ENCODE results near the gene ZNF827.

The ZNF827 gene

DNA sequence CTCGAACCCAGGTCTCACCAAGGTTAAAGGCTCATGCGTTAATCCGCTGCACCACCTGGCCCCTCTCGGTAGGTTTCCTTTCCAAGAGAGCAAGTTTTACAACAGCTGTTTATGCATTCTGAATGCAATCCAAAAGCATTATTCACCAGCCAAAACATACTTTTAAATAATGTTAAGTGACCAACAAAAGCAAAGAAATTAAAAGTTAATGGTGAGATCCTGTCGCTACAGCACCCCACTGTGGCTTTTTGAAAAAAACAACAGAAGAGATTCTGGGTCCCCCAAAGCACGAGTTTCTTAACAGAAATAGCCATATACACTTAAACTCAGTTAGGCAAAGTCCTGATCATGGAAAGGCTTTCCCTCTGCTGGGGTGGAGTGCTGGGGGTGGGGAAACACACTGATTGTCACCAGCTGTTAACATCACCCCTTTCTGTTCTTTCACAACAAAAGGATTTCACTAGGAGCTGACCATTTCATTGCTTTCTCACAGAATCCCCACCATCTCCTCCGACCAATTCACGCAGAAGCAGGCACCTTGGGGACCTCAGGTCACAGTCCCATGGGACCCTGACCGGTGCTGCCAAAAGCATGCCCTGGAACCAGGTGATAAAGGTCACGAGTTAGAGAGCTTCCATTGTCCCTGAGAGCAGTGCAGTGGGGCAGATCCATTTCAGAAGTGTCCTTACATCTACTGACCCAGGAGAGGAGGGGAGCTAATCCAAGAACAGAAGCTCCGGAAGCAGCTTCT lies 51.2 kb downstream of the ZNF827 start:
- no peak for DNase-seq

DNA sequence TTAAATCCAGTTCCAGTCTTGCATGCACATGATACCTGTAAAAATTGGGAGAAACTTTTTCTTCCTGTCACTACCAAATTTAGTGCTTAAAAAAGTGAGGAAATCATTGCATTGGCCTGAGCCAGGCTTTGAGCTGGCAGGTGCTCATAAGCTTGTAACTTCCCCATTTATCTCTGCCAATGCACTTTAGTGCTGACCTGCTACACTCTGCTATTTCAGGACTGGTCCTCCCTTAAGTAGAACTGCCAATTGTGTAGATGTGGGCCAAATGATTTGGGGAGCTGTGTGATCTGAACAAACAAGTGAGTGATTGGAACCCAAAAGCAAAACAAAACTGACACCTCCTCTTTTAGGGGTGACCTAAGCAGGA lies 51.8 kb downstream of the ZNF827 start:
- DNase-seq: no peak

DNA sequence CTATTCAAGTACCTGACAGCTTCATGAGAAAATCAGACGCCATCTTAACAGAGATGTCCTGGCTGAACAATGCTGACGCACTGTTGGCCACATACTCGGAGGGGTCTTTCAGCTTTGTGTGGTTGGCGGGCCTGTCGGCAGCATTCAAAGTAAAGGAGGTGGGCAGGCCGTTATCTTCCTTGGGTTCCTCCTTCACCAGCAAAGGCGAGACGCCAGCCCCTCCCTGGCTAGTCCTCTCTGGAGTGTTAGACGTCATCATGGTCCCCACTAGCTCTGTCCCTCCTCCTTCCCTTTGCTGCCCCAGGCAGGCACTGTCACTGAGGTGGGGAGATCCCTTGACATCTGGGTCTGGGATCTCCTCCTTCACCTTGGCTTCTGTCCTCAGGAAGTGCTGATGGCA lies 53.0 kb downstream of the ZNF827 start:
- no peak for DNase-seq

DNA sequence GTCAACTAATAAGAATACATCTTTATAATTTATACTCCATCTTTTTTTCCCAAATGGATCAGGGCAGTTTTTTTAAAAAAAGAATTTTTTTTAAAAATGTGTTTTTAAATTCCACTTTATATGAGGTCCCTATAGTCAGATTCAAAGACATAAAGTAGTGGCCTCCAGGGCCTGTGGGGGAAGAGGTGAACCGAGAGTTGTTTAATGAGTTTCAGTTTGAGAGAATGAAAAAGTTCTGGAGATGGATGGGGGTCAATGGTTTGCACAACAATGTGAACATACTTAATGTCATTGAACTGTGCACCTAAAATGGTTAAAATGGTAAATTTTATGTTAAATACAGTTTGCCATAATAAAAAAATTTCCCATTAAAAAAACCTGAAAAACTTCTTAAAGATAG lies 53.8 kb downstream of the ZNF827 start:
- no peak for DNase-seq

DNA sequence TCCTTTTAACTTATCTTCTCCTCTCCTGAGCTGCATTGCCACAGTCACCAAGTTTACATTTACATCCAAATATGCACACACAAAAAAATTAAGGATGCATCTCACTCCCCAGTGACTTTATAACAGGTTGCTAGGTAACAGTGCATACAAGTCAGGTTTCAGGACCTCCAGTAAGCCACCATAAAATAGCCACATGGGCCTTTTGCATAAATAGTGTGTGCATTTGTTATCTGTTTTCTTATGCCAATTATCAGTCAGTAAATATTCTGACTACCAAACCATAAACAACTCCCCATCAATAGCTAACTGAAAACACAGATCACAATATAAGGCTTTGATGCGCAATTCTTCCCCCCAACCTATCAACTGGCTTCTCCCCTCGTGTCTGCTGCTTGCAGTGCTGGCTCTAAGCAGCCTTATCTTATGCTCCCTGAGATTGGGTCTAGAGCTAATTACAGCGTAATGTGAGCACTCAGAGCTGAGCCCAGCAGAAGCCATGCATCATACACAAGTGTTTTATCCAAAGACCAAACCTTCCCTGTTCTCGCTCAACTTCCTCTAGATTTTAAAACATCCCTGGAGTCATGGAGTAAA lies 55.4 kb downstream of the ZNF827 start:
- DNase-seq: no peak

DNA sequence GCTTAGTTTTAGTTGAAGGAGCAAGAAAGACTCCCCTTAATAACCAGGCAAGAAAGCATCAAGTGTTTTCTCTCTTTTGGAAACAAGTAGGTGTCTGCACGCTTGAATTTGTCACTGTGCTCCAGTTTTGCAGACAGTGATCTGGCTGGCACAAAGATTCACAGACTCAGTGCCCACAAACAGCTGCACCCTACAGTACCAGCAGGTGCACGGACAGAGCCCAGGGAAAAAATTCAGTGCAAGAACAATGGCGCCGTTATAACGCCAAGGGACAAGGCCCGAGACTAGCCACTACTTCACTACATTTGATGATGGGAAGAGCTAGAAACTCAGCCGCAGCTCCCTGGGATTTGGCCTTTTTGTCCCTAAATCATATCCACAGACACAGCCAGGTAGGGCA lies 56.0 kb downstream of the ZNF827 start:
- no peak for DNase-seq

DNA sequence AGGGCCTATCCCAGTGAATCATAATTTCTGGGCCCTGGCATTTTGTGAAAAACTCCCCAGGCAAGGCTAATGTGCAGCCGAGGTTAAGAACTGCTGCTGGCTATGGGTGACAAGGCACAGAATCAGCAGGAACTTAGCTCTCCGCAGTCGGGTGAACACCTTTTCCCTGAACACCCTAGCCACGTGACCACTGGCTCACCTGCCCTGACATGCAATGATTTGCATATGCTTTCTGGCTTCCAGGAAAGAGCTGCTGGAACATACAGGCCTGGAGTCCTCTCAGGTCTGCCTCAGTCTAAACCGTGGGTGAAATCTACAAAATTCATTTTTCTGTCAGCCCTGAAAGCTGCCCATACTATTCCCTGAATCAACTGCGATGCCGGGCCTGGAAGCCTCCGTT lies 56.6 kb downstream of the ZNF827 start:
- DNase-seq: no peak

DNA sequence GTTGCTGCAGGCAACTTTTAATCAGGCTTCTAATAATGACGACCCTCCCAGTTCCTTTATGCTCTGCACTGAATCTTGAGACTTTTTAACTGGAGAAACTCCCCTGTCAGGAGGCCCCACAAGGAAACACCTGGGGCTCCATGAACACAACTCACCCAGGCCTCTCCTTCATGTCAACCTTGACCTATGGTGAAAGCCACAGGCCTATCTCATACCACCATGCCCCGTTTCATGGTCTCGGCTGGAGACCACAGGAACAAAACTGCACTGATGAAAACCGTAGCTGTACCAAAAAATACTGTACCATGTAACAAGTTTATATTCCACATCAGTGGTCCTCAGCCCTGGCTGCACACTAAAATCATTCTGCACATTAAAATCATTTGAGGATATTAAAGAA lies 57.0 kb downstream of the ZNF827 start:
- DNase-seq: no peak

DNA sequence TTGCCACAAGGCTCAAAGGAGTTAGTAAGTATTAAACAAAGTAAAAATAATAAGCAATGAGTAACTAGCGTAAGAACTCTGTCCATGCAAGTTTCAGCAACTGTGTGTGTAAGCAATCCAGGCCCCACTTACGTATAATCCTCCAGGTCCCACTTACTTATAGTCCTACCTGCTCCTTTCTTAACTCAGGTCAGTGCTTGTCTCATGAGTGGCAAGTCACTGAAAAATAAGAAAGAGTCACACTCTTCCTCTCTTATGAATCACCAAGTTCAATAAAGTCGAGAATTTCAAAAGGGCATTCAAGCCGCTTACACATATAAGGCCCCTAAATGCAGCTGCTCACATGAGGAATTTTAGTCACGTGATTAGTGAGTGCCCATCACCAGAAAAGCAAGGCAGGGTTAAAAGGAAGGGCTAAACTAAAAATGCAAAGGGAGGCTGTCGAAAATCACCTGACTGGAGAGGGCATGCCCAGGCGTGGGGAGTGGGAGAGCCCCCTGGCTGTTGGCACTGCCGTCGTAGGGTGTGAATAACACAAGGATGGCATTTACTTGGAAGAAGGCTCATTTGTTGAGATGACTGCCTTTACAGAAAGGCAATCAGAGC lies 58.2 kb downstream of the ZNF827 start:
- no peak for DNase-seq

DNA sequence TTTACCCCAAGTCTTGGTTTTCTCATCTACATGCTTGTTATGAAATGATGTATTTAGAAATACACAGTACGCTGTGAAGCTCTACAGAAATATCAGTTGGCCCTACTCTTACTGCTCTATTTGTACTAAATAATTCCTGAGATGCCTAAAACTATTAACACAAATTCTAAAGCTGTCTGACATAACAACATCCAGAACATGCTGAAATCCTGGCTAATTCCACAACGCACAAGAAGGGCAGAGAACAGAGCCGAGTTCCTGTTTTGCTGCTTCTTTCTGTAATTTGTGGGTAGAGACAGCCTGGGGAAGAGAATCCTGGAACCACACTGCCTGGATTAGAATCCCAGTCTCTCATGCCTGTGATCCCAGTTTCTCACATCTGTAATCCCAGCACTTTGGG lies 59.0 kb downstream of the ZNF827 start:
- DNase-seq: no peak

DNA sequence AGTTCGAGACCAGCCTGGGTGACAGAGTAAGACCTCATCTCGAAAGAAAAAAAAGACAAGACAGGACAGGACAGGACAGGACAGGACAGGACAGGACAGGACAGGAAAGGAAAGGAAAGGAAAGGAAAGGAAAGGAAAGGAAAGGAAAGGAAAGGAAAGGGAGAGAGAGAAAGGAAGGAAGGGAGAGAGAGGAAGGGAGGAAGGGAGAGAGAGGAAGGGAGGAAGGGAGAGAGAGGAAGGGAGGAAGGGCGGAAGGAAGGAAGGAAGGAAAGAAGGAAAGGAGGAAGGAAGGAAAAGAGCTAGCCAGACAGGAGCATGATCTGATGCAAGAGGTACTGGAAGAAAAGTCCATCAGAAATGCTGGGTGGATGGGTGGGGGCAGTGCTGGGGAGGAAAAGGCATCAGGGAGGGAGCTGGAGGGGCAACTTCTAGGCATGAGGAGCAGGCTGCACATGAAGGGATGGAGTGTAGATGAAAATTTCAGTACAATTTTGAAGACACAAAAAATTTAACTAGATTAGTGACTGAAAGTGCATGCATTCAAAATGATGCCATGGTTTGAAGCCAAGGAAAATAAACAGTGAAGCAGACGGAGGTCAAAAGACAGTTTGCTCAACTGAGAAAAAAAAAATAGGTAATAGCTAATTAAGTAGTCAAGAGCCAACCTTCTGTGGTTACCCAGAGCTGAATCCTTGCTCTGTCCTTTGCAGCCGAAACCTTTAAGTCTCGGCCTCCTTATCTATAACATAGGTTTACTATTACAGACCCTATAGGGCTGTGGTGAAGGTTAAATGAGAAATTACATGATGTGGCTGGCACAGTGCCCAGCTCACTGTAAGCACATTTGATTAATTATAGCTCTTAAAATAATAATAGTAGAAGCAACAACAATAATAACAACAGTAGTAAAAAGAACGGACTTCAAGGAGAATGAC lies 59.9 kb downstream of the ZNF827 start:
- DNase-seq: no peak

DNA sequence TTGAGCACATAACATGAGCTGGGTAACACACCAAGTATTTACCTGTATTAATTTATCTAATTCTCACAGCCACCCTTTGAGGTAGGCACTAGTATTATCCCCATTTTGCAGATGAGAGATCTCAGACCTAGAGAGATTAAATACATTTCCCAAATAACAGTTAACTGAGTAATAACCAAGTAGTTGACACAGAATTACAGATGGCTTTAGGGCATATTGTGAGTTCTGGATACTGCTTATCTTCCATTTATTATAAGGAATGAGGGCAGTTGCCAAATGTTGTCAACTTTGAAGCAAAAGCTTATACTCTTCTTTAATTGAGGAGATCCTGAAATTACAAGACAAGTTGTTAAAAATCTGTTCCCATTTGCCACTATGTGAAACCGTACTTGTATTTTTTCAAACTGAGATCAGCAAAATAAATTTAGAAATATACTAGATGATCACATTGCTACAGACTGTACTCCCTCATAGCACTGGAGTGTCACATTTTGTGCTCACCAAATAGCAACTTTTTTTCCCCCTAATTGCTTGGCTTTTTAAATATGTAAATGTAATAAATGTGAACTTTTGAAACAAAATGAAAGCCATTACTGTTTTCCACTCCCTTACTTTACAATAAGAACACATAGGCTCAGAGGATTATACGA lies 62.0 kb downstream of the ZNF827 start:
- no peak for DNase-seq

DNA sequence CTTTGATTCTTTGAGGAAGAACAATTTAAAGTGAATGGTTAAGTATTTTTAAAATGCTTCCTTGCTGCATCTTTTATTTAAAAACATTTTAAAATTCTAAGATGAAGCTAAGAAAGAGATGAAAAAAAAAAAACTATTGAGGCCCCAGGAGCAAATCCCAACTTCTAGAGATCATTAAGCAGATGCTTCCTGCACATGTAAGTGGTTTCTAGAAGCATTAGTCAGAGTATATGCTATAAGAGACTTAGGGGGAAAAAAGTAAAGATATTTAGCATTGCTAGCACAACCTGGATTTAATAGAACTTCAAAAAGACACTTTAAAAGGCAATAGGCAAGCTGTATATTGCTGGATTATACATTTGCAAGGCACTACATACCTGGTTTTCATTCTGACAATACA lies 64.7 kb downstream of the ZNF827 start:
- no peak for DNase-seq

DNA sequence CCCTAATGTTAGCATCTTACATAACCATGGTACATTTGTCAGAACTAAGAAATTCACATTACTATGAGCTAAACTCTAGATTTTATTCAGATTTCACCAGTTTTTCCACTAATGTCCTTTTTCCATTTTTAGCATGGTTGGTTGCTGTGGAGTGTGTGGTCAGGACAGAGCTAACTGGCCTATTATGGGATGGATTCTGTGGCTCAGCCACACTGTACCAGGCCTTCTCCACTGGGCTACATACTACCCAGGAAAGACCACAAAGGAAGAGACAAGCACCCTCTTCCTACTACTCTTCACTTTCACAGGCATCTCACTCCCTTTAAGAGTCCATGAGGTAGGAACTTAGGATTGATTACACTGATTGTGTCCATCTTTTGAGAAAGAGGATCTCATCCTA lies 67.4 kb downstream of the ZNF827 start:
- no peak for DNase-seq

DNA sequence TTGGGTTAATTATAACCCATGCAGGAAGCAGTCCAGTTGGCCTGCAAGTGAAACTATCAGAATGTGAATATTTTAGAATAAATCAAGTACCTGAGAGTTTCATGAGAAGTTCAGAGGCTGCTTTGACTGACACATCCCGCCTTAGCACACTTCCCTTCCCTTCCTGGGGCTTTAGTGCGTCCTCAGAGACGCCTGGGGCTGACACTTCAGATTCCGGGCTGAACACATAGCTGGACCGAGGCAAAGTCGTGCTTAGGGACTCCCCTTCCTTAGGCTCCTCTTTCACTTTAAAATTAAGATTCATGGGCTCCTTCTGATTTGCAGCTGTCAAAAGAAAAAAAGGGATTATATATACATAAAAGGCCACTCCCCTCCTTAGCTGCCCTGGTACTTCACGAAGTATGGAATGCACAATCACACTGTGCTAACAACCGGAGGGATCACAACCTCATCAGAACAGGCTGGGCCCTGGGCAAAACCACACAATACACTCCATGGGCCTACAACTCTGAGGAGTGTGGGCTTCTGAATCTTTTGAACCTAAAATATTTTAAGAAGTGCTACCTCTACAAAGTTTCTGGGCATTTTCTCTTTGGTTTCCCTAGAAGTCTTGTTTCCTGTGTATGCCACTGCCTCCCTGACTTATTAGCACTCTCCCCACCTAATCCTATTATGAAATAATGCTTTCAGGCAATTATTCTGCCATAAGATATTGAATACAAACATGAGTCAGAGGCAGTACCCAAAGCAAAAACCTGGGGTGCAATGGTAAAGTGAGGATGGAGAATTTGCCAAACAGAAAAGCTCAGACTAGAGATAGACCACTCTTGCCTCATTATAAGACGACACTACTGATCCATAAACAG lies 68.2 kb downstream of the ZNF827 start:
- no peak for DNase-seq

DNA sequence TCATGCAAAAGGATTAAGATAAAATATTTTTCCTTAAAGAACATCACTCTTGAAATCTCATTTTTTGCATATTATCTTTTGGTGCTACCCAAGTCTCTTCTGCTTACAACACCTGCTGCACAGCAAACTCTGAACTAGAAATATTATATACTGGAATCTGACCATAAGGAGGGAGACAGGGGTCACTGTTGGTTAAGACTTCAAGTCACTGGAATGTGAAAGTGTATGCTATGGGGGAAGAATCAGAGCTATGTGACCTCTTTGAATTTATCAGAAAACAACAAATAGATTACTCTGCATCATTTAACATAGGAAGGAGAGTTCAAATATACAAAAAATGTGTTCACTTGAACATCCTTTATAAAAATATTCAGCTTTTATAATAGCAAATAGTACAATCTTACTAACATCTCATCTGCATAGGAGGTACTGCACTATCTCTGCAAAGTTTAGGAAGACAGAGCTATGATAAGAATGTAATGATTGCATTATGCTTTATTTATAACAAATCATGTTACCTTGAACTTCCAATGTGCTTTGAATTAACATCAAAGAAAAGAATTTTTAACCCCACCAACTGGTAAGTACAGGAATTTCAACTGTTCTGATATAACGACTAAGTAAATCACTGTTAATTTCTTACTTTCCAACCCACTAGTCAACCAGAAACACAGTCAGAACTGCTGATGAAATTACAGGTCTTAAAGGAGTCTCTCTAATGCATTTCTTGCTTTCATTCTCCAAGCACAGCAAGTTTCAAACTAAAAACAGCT lies 69.8 kb downstream of the ZNF827 start:
- no peak for DNase-seq

DNA sequence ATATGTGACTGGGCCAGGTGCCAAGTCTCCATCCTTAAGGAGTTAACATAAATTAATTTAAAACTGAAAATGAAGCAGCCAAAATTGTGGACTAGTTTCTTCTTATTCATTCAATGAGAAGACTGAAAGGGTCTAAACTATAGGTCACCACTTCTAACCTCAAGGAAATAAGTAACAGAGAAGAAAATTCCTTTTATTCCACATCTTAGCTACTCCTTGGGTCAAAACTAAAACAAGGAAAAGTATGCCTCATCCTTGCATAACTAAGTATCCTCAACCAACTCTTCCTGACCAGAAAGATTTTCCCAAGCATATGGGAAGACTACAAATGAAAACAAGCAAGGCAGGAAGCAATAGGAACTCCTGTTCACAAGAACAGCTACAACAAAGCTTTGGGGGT lies 71.2 kb downstream of the ZNF827 start:
- DNase-seq: no peak

DNA sequence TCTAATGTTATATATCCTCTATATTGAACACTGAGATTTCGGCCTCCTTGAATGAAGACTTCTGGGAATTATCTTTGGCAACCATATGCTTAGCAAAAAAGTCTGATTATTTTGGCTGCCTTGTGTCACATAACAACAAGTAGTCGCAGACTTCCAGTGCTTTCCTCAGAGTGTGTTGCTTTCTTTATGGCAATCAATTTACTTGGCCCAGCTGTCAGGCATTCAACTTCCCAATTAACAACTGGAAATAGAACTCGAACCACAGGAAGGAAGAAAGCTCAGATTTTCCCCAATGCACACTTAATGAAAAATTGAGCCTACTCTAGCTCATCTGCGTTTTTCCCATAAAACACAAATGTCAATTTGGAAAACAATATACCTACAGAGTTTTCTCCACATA lies 71.6 kb downstream of the ZNF827 start:
- no peak for DNase-seq

DNA sequence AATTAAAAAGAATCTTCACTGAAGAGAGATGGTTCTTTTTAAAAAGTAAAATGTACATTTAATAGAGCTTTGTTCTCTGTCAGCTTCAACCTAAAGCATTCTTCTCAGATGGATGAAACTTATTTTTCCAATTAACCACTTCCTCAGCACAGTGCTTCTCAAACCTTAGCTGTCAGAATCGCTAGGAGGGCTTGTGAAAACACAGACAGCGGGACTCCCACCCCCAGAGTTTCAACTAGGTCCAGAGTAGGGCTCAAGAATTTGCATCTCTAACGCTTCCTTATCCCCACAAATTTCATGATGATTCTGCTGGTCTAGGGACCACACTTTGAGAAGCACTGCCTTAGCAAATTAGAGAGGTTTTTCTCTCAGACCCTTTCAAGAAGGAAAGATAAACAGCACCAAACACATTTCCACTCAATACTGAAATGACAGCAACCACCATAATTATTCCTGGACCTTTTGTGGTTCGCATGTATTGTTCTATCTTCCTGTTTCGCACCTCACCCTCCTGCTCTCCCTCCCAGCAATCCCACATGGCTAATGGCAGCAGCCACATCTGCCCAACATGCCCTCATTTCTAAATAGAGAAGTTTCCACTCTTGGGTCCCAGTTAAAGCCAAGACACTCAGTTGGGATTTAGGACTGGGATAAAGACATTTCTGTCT lies 73.2 kb downstream of the ZNF827 start:
- no peak for DNase-seq

DNA sequence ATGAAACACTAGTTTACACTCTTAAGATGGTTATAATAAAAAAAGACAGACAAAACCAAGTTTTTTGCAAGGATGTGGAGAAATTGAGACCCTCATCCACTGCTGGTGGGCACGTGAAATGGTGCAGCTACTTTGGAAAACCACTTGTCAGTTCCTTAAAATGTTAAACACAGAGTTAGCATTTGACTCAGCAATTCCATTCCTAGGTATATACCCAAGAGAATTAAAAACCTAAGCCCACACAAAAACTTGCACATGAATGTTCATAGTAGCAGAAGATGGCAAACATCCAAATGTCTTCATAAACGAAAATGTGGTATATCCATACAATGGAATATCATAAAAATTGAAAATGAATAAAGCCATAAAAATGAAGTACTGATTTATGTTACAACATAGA lies 75.4 kb downstream of the ZNF827 start:
- no peak for DNase-seq

All from stimulated activated CD4-positive, alpha-beta T cell treated with anti-CD3 and anti-CD28 coated beads, Interleukin-12 subunit alpha, Interleukin-12 subunit beta, amount 100 ng/mL, for 4 hours (primary cell).